ENCODE data around the gene C15orf40.

- TF ChIP-seq CTCF (IDR thresholded peaks at IDR 0.05 in 2 of 3, conservative IDR thresholded peaks at IDR 0.05 in 1 of 3; ENCODE audit: insufficient read depth in 2 of 3, low read depth in 1 of 3, low read length in 3 of 3) = no peak
- no peak for TF ChIP-seq TAF1 (IDR thresholded peaks at IDR 0.05; ENCODE audit: control insufficient read depth, extremely low read depth, insufficient read depth, low read length, severe bottlenecking)
- TF ChIP-seq POLR2A (conservative IDR thresholded peaks at IDR 0.05) = no peak
- no peak for TF ChIP-seq MAX (CRISPR knock-in tag; IDR thresholded peaks at IDR 0.05)
Measured at GRCh38 chr15:82970078-82970686, 41.3 kb downstream of the C15orf40 start.

All from K562 (cell line).